DMS 273 treated with DMSO at 0.1 percent for 48 hours (cell line): ENCODE data around the gene MRPS5.
A peak's percentile ranks its signal among the peaks of the same experiment; 100 is the strongest.

Source experiments
- DNase-seq: peaks from one replicate; lab custom pipeline; 2025; lab: John Stamatoyannopoulos, UW

The MRPS5 gene

GRCh38 chr2:95087379-95087778 lies 34.2 kb downstream of the MRPS5 start:
- DNase-seq, result no peak

- no peak for DNase-seq
These were observed 35.6 kb downstream of the MRPS5 start for GRCh38 chr2:95086017-95086416.

- no peak for DNase-seq
These were observed 39.1 kb downstream of the MRPS5 start for GRCh38 chr2:95082477-95082876.

GRCh38 chr2:95079199-95079683 lies 42.4 kb downstream of the MRPS5 start:
- no peak for DNase-seq

- peak; percentile 51 for DNase-seq
These were observed 43.6 kb downstream of the MRPS5 start for GRCh38 chr2:95077861-95078603.

GRCh38 chr2:95077530-95077825 lies 44.1 kb downstream of the MRPS5 start:
- peak; percentile 11 for DNase-seq

GRCh38 chr2:95076705-95077529 lies 44.7 kb downstream of the MRPS5 start:
- peak; percentile 2 for DNase-seq

GRCh38 chr2:95075440-95076132 lies 46.0 kb downstream of the MRPS5 start:
- no peak for DNase-seq

- DNase-seq, result no peak
These were observed 46.8 kb downstream of the MRPS5 start for GRCh38 chr2:95074663-95075439.

- no peak for DNase-seq
These were observed 47.5 kb downstream of the MRPS5 start for GRCh38 chr2:95073856-95074662.

- DNase-seq, result no peak
These were observed 49.2 kb downstream of the MRPS5 start for GRCh38 chr2:95072424-95072823.

GRCh38 chr2:95071856-95072255 lies 49.8 kb downstream of the MRPS5 start:
- no peak for DNase-seq

GRCh38 chr2:95069465-95069864 lies 52.1 kb downstream of the MRPS5 start:
- DNase-seq, result no peak

GRCh38 chr2:95068256-95068655 lies 53.4 kb downstream of the MRPS5 start:
- no peak for DNase-seq

- DNase-seq, result no peak
These were observed 58.3 kb downstream of the MRPS5 start for GRCh38 chr2:95063086-95063958.

GRCh38 chr2:95062242-95063085 lies 59.1 kb downstream of the MRPS5 start:
- DNase-seq, result no peak

GRCh38 chr2:95061601-95062183 lies 59.9 kb downstream of the MRPS5 start:
- no peak for DNase-seq

- DNase-seq, result no peak
These were observed 60.5 kb downstream of the MRPS5 start for GRCh38 chr2:95061119-95061512.
